C4-2B (cell line): ENCODE results near the gene RNF223.

ENCODE experiments used
- H3K27ac ChIP-seq: fragments of 450-650 bp; 2 replicates; pipeline ENCODE4 v1.5.1; 2017
- CTCF ChIP-seq: fragments of 450-650 bp; conservative IDR thresholded peaks from 2 replicates; pipeline ENCODE4 v1.5.1; 2017; ENCODE audit warnings: mild to moderate bottlenecking
- ZFX ChIP-seq: fragments of 450-650 bp; IDR thresholded peaks from 2 replicates; pipeline ENCODE4 v1.6.1; 2017

The RNF223 gene

GRCh38 chr1:1088029-1088800, 14.1 kb upstream of the RNF223 start:
- TF ChIP-seq CTCF (no peak), ZFX (no peak)

GRCh38 chr1:1087351-1088028, 13.4 kb upstream of the RNF223 start:
- H3K27ac ChIP-seq, result no peak overlapping the region
- TF ChIP-seq ZFX (no peak), CTCF (no peak)

More at GRCh38 chr1:1088029-1088800, 14.1 kb upstream of the RNF223 start:
- no peak overlapping the region for H3K27ac ChIP-seq

- no peak for TF ChIP-seq CTCF
- no peak for TF ChIP-seq ZFX
- H3K27ac ChIP-seq, result no peak overlapping the region
Measured at GRCh38 chr1:1086911-1087341, 12.8 kb upstream of the RNF223 start.

GRCh38 chr1:1085911-1086841, 12.1 kb upstream of the RNF223 start:
- no peak overlapping the region for H3K27ac ChIP-seq
- TF ChIP-seq CTCF, result no peak
- TF ChIP-seq ZFX, result no peak

- no peak for TF ChIP-seq CTCF
- no peak for TF ChIP-seq ZFX
- H3K27ac ChIP-seq, result no peak overlapping the region
Measured at GRCh38 chr1:1085171-1085841, 11.2 kb upstream of the RNF223 start.

- H3K27ac ChIP-seq, result no peak overlapping the region
- TF ChIP-seq CTCF (no peak), ZFX (no peak)
Measured at GRCh38 chr1:1084372-1085170, 10.5 kb upstream of the RNF223 start.
